Inflammatory macrophage treated with lipopolysaccharide for 1 hour (primary cell): ENCODE measurements around the gene LCN2.
"Not testable (repeated sequence)": the region's sequence is repeated elsewhere in the genome, so short reads cannot be mapped to it uniquely, and the experiment has no call there.

ENCODE experiments used
- DNase-seq, 2 donors: peaks; one replicate each; pipeline ENCODE4 v3.0.0-alpha.2; 2020 to 2022

LCN2 gene

DNA sequence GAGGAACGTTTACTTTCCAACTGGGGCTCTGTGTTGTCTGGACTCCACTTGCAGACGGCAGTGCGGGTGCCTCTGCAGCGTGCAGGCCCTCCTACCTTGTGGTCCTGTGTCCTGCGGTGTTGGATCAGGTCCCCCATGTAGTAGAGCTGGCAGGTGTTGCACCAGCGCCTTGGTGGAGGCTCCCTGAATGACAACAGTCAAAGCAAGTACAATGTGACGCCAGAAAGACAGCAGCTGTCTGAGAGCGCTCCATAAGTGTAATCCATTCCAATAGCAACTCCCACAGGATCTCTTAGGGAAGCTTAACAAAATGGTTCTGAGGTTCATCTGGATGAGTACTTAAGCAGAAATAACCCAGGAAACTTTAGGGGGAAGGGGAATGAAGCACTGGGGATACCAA is 20.7 kb downstream of the LCN2 start:
- no peak for DNase-seq

DNA sequence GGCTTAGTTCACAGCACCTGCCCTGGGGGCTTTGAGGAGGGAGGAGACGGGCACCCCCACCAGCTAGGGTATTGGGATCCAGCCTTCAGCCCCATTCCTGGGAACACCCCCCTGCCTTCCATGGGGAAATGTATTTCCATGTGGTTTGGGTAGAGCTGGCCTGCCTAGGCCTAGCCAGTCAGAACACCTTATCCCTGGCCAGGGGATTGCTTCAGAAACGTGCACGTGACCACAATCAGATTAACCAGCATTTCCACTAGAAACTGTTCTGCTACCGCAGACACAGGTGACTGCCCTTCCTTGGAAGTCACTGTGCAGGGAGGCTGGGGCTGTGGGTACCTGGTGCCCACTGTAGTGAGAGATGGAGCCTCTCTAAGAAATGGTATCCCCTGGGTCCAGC is 24.8 kb downstream of the LCN2 start:
- no peak for DNase-seq

DNA sequence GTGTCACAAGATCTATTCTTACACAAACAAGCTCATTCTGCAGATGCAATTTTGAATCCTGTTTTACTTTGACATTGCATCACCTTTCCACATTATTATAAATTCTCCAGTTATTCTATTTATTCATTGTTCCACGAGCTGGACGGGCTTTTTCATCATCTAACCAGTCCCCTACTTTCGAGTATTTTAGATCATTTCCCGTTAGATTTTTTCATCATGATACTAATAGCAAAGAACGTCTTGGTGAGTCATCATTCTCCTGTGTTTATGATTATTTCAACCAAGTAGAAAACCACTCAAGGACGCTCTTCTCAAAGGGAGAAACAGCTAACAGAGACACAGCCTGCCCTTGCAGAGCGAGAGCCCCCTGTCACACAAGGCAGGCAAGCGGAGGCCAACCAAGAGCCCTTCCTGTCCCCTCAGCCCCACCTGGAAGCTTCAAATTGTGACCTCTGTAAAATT is 25.9 kb downstream of the LCN2 start:
- no peak for DNase-seq

DNA sequence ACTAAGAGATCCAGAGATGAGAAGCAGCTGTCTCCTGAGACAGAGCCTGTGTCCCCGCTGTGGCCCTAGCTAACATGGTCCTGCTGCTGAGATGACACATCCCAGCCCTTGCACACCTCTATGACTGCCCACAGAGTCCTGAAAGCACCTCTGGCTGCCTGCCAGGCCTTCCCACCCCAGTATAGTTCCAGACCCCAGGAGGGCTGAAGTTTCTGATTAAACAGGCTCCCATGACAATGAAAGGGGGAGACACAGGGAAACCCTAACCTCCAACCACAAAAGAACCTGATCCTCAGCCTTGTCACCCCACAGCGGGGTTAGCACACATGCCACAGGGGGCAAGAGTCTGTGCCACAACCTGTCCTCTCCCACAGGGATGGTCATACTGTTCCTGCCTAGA is 26.5 kb downstream of the LCN2 start:
- no peak for DNase-seq

DNA sequence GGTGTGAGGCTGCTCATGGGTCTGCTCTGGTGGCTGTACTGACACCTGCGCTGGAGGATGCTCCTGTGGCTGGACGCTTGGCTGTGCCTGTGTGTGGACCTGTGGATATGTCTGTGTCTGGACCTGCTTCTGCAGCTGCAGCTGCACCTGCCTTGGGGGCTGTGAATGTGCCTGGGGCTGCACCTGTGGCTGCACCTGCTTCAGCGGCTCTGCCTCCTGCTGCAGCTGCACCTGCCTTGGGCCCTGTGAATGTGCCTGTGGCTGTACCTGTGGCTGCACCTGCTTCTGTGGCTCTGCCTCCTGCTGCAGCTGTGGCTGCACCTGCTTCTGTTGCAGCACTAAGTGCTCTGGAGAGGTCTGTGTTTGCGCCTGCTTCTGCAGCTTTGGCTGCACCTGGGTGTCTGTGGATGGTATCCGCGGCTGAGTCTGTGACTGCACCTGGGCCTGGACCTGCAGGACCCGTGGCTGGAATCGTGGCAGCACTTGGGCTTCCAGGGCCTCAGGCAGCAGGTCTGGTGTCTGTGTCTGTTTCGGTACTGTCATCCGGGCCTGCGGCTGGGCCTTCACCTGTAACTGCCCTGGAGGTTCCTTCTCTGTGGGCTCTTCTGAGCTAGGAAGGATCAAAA is 29.7 kb downstream of the LCN2 start:
- no peak for DNase-seq

DNA sequence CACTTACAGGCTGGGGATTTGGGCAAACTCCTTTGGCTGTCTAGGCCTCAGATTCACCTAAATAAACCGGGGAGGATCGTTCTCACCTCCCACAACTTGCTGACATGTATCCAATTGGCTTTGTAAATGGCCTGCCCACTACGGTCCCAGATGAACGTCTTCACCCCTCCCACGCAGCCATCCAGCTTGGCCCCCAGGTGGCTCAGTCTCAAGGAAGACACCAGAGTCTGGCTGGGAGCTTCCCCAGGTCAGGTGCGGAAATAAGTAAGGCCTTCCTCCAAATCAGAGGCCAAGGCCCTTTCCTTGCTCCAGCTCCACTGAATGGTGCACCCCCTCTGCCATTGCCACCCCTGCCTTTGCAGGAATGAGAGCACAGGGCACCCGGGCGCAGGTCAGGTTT is 30.7 kb downstream of the LCN2 start:
- no peak for DNase-seq

DNA sequence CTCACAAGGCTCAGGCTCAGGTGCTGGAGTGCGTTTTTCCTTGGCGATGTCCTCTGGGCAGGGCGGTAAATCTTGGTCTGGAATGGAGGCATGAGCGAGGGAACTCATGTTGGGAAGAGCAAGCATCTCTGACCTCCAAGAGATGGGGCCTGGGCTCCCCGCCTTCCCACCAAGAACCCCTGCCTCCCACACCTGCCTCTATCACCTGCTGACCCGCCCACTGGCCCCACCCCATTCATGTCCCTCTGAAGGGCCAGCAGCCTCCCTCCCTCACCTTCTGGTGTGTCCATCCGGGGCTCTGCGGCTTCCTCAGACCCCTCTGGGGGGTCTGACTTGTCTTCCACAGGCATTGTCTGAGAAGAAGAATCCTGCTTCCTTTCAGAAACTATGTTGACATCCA is 31.2 kb downstream of the LCN2 start:
- DNase-seq: no peak

DNA sequence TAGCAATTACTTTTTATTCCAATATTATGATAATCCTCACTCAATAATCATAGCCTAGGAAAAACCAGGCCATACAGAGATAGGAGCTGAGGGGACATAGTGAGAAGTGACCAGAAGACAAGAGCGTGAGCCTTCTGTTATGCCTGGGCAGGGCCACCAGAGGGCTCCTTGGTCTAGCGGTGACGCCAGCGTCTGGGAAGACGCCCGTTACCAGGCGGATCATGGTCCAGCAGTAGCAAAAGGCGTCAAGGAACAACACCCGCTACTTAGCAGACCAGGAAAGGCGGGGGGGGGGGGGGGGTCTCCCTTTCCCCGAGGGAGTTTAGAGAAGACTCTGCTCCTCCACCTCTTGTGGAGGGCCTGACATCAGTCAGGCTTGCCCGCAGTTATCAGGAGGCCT is 32.2 kb downstream of the LCN2 start:
- not testable (repeated sequence) for DNase-seq

DNA sequence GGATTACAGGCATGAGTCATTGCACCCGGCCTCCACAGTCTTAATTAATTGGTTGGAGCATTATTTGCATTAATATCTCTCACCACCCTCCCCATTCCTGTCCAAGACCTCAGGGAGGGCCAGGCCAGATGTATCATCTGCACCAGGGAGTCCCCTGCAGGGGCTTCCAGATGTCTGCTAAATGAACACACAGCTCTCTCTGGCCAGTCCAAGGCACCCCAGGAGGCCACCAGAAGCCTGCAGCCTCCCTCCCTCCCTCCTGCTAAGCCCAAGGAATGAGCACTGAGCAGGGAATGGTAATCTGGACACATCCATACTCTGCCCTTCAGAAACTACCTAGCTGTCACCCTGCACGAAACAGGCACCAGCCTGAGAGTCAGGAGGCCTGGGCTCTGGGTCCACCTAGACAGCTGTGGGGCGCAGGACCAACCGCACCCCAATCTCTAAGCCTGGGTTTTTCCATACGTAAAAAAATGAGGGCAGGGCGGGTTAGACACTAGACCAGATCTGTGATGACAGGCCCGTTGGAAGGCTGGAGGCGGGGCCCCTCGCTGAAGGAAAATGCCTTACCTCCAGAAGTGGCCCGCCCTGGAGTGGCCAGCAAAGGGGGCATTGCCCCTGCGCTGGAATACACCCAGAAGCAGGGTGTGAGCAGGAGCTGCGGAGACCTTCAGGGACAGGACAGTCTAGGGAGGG is 33.8 kb downstream of the LCN2 start:
- DNase-seq: no peak

DNA sequence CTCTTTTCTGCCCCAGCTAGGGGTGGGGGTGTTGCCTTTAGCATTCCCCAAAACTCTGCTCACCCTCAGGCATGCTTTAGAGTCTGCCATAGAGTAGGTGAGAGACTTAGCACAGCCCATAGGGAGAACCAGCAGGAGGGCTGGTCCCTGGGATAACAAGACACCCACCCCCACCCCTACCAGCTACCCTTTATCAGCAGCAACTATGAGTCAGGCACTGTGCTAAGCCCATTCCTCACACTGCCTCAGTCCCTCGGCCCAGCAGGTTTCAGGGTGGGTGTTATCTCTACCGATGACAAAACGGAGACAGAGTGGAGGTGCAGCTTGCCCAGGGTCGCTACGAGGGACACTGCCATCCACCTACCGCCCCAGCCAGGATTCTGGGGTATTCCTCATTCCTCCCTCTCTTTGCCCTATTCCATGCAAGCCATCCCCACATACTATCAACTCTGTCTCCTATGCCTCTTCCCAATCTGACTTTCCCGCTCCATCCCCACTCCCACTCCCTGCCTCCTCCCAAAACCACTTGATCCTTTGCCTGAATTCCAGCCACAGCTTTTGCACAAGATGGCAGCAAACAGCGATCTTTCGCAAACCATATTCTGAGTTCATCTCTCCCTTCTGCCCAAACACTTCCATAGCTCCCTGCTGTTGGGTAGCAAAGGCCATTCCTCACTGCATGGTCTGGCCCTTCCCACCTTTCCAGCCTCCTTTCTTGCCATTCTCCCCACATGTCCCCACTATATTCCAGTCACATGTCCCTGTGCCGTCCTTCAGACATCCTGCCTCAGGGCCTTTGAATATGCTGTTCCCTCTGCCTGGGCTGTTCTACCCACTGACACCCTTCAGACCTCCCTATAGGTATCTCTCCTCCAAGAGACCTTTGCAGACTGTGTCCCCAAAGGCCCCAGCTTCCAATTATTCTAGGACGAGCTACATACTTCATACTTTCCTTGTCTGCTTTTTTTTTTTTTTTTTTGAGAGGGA is 37.0 kb downstream of the LCN2 start:
- no peak for DNase-seq

DNA sequence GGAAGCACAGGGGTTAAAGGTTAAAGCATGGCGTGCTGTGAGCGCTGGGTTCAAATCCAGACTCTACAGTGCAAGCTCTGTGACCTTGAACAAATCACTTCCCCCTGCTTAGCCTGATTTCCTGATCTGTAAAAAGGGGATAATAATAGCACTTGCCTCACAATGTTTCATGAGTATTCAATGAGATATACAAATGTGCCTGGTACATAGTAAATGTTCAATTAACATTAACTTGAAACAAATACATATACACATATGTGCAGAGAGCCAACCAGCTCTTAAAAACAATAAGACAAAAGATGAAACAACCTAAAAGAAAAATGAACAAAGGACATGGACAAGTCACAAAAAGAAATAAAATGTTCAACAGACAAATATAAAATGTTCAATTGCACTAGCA is 38.1 kb downstream of the LCN2 start:
- no peak for DNase-seq

DNA sequence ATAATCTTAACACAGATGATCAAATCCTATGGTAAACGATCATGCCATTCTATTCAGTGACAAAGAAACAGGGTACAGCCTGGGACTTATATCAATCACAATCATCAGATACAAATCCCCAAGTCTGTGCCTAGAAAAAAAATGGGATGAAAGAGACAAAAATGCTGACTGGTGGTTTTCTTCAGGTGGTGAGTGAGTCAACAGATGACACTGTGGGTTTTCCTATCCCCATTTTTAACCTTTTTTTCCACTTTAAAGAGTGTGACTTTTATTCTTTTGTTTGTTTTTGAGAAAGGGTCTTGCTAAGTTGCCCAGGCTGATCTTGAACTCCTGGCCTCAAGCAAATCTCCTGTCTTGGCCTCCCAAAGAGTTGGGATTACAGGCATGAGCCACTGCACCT is 39.0 kb downstream of the LCN2 start:
- no peak for DNase-seq

DNA sequence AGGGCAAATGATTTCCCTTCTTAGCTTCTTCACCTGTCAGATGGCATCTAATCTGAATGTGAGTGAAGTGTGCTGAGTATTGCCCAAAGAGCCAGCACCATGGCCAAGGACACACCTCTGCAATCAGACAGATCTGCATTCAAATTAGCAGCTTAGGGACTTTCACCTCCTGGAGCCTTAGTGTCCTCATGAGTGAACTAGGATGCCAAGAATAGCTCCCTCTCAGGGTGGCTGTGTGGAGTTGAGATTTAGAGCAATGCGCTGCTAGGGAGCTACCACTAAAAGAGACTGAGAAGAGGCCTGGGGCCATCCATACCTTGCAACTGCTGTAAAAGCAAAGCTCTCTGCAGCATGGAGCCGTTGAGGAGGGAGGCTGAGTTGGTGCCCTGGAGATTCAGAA is 40.8 kb downstream of the LCN2 start:
- DNase-seq: no peak

DNA sequence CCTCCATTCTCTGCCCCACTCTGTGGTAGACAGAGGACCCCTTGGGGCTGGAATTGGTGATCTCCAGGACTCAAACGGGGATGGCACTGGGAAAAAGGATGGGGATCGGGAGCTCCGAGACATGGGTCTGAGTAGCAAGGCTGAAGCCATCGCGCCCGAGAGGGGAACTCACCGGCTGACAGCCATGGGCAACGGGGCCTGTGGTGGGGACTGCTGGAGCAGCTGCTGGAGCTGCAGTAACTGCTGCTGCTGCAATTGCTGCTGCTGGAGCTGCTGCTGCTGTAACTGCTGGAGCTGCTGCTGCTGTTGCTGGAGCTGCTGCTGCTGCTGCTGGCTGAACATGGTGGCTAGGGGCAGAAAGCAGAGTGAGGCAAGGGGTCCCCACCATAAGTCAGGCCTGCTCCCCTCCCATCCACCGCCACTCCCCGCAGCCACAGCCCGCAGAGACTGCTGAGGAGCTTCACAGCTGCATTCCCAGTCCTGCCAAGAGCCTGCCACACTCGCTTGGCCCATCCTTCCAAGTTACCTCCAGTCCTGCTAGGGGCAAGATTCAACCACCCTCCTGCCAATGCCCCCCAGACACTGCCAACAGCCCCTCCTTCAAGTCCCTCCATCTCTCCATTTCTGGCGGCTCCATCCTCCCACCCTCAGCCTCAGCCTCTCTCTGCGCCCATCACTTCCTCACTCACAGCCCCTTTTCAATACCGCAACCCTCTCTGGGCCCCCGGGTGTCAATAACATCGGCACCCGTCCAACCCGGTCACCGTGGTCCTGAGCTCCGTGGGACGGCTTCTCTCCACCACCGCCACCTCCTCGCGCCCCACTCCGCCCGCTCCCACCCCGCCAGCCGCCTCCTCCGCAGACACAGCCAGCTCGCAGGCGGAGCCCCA is 41.5 kb downstream of the LCN2 start:
- DNase-seq: no peak

DNA sequence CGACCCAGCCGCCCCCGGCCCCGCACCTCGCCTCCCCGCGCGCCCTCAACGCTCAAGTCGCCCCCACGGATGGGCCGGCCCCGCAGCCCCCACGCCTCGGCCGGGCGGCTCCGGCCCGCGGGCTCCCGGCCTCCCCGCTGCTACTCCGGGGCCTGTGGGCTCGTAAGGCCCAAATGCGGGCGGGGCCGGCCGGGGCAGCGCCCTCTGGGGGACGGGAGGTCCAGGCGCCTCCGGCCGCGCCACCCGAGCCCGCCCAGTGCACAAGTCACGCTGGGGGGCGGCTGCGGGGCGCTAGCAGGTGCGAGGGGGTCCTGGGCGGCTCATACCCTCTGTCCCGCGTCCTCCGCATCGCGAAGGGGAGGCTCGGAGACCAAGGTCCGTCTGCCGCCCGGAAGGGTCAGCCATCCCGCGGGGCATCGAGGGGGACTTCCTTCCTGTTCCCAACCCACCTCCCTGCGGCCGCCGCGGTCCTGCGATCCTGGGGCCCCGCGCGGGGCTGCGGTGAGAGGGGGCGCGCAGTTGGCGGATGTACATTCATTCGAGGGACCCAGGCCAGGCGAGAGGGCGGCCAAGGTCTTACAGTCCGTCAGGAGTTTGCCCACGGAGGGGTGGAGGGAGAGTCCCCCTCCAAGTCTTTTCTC is 42.3 kb downstream of the LCN2 start, which contains the start of gene CIZ1:
CIZ1 (minus strand) TSS at position 167 of the 641 bp plus-strand sequence. CDS start 715 bp downstream, outside the sequence.
- DNase-seq: peak; percentile 65 to 86

DNA sequence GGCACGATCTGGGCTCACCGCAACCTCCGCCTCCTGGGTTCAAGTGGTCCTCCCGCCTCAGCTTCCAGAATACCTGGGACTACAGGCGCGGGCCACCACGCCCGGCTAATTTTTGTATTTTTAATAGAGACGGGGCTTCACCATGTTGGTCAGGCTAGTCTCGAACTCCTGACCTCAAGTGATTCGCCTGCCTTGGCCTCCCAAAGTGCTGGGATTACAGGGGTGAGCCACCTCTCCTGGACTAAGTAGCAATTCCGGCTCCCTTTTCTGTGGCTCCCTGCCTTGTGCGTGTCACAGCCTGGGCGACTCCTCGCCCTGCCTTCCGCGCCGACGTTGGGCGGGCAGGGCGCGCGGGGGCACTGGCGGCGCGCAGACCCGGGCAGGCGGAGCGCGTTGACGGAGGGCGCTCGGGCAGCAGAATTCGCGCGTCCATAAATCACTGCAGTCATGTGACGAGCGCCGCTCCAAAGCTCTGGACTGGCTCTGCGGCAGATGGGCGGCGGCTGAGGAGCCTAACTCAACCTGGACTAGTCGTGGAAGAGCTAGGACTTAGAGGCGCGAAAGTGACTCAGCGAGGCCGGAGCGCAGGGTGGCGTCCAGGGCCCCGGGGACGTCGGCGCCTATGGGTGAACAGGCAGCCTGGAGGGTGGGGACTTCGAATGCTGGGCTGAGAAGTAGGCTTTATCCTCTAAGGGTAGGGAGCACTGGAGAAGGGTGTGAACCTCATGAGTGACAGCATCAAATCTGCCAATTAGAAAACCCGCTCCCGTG is 43.5 kb downstream of the LCN2 start:
- peak; percentile 75 to 79 for DNase-seq

DNA sequence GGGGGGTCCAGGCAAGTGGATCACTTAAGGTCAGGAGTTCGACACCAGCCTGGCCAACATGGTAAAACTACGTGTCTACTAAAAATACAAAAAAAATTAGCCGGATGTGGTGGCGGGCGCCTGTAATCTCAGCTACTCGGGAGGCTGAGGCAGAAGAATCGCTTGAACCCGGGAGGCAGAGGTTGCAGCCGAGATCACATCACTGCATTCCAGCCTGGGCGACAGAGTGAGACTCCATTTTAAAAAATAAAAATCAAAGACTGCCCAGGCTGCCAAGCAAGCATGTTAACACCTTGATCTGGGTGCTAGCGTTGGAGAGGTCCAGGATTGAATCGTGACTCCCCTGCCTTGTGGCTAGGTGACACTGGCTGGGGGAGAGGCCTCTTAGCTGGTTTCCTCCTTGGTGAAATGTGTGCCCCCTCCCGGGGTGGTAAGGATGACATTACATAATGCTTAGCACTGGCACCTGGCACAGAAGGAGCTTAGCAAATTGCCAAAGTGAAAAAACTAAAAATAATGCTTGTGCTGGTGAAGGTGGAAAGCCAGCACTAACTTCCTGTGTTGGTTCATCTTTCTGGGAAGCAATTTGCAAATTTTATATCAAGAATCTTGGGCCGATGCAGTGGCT is 44.3 kb downstream of the LCN2 start:
- DNase-seq: no peak

DNA sequence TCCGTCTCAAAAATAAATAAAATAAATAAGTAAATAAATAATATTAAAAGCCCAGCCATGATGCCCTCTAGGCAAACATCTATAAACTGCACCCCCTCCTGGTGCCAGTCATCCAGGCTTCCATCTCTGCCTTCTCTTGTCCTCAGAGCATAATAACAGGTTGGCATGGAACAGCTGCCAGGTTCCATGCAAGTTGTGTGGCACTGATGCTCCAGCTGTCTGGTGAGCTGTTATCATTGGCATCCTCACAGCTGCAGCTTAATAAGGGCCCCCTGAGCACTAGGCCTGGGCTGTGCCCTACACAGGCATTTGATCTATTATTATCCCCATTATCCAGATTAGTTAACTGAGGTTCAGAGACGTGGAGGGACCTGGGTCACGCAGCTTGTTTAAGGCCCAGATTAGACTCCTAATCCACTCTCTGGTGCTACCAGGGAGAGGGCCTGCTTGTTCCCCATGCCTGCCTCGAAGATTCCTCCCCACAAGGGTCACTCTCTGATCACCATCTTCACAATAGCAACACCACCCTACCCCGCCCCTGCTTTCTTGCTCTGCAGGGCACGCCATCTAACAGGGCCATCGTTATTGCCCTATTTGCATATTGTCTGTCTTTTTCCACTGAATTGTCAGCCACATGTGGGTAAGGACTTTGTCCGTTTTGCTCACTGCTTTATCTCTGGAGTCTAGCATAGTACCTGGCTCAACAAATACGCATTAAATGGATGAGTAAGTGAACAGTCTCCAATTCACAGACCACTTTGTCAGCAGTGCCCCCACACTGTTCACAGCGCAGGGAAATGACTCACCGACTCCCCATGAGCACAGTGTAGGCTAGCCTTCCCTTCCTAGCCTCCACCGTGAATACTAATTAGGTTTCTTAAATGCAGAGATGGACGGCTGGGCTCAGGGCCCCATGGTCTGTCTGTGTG is 52.5 kb downstream of the LCN2 start:
- DNase-seq: no peak

DNA sequence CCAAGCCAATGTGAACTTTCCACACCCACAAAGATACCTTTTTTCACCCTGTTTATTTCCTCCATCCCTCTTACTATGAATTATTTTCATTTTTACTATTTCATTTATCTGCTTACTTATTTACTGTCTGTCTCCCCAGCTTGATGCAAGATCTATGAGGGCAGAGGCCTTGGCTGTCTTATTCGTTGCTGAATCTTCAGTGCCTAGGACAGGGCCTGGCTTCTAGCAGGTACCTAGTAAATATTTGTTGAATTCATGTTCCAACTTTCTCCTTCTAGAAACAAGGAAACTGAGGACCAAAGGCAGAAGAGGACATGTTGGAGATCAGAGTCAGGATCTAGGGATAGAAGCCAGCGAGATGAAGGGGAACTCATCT is 53.4 kb downstream of the LCN2 start:
- DNase-seq: no peak
